CD4-positive, alpha-beta T cell treated with Interleukin-15 for 1 hour (primary cell): ENCODE data around the gene ATP5ME.

Source experiments
- DNase-seq: peaks from one replicate; pipeline ENCODE4 v3.0.0-alpha.2; 2020

ATP5ME gene

DNA sequence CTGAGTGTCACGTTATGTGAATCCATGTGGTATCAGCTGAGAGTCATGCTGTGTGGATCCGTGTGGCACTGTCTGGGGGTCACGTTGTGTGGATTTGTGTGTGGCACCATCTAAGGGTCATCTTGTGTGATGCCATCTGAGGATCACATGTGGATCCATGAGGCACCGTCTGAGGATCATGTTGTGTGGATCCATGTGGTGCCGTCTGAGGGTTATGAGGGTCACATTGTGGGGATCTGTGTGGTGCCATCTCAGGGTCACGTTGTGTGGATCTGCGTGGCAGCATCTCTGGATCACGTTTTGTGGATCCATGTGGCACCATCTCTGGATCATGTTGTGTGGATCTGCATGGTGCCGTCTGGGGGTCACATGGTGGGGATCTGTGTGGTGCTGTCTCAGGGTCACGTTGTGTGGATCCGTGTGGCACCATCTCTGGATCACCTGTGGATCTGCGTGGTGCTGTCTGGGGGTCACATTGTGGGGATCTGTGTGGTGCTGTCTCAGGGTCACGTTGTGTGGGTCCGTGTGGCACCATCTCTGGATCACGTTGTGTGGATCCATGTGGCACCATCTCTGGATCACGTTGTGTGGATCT lies 41.8 kb downstream of the ATP5ME start:
- DNase-seq, result no peak

DNA sequence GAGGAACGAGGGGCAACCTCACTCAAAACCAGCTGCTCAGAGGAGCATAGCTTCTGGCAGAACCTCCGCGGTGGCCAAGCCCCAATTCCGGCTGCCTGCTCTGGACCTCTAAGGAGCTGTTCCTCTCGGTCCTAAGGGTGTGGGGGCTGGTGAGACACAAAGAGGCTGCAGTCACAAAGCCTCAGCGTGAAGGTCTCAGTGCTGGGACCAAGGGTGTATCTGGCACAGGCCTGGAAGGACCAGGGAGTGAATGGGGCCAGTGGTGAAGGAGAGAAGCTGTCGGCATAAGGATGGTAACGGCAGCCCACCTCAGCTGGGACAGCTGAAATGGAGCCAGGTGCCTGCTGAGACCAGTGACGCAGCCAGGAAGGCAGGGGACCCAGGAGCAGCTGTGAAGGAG lies 43.4 kb downstream of the ATP5ME start:
- no peak for DNase-seq

DNA sequence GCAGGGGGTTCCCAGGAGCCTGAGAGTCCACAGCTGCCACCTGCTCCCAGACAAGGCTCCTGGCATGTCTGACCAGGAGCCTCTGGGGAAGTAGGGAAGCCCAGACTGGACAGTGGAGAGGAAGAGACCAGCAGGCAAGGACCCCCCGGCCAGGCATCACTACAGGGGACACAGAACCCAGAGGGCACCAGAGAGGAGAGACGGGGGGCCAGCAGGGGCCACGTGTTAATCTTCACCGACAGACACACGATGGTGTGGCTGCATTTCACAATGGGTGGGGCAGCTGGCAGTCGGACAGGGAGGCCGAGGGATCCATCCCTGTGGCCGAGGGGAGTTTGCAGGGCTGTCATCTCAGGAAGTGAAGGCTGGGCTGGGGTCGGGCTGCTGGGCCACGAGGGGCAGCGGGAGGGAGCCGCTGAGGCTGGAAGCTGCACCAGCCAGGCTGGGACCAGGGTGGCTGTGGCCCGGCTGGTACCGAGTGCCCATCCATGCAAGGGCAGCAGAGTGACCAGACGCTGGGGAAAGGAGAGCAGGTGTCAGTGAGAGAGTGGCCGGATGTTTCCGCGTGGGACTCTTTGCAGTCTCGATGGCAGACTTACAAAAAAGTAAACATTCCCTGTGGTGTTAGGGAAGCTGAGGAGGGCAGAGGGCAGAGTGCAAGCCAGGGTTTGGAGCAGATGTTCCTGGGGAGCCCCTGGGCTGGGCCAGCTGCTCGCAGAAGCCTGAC lies 44.0 kb downstream of the ATP5ME start:
- DNase-seq, result no peak

DNA sequence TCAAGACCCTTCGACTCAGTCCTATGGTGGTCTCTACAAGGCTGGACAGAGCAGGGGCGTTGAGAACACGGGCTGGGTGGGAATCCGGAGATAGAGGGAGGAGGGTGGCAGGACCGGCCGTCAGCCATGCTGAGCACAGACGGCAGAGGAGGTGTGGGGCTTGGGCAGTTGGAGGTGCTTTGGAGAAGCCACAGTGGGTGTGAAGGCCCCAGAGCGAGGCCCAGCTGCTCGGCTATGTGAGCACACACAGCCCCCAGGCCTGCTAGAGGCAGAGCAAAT lies 44.5 kb downstream of the ATP5ME start:
- DNase-seq, result no peak

DNA sequence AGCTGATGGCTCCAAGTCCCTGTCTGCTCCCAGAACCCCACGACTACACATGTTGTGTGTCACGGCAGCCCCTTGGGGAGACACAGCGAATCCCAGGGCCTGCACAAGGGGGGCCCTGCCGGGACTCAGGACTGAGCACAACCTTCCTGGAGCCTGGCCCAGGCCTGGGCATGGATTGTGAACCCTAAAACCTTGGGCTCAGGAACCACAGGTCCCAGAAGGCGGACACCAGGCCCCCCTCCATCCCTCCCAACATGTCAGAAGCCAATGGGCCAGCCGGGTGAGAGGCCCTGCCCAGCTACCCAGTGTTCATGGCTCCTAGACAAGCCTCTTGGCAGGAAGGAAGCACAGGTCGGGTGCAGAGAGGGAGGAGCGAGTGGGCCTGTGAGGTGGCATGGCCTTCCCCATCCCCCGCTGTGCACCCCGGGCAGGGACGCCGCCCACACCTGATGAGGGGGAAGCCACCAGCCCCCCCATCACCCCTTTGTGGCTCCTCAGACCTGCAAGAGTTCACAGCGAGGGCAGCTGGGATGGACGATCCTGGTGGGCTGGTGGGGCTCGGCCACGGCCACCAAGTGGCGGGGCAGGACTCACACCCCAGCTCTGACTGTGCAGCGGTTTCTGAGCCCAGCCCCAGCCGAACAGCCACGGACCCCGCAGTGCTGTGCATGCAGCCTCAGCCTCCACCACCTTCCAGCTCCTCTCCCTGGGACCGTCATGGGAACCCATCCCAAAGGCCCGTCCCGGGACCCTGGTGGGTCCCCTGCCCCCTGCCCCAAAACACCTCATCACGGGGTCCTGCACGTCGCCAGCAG lies 45.0 kb downstream of the ATP5ME start:
- DNase-seq, result no peak

DNA sequence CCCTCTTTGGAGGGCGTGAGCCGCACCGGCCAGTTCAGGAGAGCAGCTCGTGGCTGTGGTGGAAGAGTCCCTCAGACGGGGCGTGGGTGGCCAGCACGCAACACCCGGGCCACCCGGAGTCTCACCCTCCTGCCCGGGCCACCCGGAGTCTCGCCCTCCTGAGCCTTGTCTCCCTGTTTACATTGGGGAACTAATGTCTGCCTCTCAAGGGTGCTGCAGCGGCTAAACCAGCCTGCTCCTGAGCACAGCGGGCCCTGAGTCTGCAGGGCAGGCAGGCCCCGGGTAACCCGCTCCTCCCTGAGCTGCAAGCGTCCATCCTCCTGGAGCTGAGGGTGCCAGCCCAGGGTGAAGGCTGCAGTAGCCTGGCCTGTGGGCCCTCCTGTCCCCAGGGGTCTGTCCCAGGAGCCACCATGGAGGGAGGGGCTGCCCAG lies 45.8 kb downstream of the ATP5ME start:
- DNase-seq, result no peak

DNA sequence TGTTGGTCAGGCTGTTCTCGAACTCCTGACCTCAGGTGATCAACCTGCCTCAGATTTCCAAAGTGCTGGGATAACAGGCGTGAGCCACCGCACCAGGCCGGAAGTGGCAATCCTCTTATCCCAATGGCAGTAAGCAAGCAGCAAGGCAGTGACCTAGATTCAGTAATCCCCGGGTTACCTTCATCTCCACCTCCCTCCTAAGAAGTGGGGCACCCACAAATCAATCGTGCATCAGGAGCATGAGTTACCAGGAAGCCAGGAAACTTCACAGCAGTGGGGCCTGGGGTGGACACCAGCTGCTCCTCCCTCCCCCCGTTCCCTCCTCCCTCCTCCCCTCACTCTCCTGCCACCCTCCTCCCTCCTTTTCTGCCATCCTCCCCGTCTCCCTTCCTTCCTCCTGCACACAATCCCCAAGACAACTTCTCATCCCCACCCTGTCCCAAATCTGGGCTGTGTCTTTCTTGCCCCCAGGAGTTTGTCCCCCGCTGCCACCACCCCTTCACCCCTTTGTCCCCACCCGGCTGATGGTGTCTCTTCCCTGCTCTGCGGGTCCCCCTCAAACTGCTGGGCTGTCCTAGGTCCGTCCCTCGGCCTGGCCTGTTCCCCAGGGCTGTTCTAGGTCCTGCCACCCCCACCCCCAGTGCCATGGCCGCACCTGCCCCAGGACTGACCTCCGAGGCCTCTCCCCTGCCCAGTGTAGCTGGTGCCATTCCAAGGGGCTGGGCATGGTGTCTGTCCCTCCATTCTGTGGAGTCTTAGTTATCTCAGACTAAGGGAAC lies 46.5 kb downstream of the ATP5ME start:
- no peak for DNase-seq

DNA sequence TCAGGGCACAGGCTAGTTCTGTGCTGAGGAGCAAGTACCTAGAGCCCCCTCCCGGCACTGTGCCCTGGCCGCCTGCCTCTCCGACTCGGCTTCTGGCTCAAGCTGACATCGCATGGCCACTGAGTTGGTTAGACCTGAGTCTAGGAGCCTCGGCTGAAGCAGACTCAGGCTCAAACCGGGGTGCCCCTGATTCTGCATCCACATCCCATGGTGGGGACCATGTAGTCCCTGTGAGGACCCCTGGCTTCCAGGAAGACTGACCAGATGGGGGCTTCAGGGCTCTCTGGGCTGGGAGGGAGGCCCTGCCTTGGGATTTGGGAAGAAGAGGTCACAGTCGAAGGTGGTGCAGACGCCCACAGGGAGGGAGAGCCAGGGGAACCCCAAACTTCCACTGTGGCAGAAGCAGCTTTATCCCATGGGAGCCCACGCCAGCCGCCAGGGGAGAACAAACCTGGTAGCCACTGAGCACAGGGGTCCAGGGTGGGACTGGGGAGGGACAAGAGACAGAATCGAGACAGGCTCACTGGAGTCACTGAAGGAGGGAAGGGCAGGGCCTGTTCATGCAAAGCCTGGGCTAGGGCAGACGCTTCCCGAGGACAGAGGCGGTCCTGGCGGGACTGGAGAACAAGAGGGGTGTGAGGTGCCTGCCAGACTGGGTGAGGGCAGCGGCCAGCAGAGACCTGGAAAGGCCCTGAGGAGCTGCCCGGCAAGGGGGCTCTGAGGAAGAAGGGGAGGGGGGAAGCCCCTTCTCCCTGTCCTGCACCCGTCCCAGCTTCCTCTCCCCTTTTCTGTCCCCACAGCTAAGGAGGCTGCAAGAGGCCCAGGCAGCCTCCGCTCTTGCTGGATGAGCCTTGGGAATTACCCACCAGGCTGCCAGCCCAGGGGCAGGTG lies 47.6 kb downstream of the ATP5ME start:
- no peak for DNase-seq

DNA sequence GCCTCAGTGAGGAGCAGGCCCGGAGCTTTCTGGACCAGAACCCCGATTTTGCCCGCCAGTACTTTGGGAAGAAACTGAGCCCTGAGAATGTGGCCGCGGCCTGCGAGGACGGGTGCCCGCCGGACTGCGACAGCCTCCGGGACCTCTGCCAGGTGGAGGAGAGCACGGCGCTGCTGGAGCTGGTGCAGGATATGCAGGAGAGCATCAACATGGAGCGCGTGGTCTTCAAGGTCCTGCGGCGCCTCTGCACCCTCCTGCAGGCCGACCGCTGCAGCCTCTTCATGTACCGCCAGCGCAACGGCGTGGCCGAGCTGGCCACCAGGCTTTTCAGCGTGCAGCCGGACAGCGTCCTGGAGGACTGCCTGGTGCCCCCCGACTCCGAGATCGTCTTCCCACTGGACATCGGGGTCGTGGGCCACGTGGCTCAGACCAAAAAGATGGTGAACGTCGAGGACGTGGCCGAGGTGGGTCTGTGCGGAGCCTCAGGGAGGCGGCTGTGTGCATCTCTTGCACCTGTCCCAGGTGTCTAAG lies 48.4 kb downstream of the ATP5ME start:
- DNase-seq, result no peak

DNA sequence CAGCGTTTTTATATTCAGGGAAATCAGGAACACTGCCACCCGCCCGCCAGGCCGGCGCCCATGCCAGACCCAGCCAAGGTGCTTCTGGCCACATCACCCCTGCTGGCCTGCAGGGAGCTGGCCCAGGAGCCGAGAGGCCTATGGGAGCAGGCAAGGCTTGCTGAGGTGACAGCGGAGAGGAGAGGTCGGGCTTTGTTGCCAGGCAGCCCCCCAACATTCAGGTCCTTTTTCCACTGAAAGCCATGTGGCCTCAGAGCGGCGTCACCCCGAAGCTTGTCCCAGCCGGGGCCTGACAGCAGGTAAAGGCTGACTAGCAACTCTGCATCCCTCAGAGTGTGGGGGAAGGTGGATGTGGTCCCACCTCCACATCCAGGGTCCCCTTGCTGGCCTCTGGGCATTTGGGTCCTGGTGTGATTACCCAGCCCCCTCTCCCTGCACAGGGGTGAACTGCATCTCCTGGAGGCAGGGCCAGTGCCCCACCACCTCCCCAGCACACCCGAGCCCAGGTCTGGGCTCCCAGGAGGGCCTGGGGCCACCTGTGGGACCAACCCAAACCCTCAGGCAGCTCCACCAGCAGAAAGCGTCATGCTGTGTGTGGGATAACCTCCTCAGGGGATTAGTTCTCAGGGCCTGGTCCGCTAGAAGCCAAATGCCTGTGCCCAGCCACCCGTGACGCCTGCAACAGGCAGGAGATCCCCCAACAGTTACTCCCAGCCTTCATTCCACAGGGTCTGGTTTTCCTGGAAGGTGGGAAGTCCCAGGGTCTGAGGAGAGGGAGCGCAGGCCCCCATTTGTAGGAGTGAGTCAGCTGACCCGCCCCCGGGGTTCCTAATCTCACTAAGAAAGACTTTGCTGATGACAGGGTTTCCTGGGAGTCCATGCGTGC lies 49.1 kb downstream of the ATP5ME start, which contains the start of gene PDE6B:
TSS of gene PDE6B (plus strand) at position 869 of the 886 bp plus-strand sequence. CDS start 54 bp downstream, outside the sequence.
- DNase-seq, result no peak

DNA sequence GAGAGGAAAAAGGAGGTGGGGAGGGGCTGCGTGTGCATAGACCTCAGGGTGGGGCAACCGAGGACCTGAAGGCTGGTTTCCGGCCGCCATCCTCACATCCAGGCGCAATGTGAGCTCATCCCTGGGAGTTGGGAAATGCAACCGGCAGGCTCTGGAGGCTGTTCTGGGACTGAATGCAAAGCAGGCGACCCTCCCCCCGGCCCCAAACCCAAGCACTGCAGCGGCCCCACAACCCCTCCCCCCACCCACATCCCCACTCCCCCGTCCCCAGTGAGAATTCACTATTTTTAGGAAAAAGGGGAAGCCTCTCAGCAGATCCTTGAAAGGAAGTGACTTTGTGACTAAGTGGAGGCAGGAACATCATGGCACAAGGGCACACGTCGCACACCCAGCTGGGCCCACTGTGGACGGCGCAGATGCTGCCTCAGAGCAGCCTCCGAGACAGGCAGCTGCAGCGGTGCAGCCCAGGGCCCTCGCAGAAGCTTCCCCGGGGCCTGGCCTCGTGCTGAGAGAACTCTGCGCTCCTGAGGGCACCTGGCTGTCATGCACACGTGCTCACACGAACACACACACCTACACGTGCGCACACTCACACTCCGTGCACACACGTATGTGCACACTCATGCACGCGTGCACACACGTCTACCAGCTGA lies 50.0 kb downstream of the ATP5ME start:
- DNase-seq, result no peak

DNA sequence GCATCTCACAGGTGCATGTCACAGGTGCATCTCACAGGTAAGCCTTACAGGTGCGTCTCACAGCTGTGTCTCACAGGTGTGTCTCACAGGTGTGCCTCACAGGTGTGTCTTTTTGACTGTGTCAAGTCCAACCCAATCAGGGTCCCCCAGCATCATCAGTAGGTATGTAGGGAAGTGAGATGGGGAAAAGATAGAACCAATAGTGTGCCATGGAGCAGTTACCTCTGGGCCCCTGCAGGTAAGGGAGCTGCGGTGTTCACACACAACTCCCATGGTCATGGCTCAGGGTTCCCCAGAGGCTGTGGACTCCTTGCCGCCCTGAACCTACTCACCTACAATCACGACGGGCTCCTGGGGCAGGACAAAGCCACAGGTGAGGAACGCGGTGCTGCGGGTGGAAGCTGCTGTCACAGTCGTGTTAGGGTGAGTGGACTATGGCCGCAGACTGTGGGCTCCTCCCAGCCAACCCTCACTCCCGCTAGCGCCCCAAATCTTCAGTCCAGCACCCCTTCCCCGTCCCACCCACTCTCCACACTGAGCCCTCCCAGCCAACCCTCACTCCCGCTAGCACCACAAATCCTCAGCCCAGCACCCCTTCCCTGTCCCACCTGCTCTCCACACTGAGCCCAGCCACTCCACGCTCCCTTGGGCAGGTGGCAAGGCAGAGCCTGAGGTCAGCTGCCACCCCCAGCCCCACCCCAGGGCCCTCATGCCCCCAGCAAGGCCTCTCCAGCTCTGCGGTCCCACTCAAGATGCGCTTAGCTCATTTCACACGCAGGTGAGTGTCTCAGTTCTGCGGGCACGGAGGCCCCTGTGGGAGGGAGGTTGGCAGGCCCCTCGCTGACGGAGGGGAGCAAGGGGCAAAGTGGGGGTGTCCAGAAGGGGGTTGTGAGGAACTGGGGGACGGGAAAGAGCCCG lies 50.8 kb downstream of the ATP5ME start:
- DNase-seq, result no peak
